GM18951 (cell line): ENCODE data around the gene SEMA4B.

Source experiments
- POLR2A ChIP-seq: IDR thresholded peaks from 4 replicates; pipeline ENCODE4 v1.6.1; 2011; ENCODE audit warnings: mild to moderate bottlenecking; ENCODE audit not compliant: insufficient read length, insufficient read depth; ENCODE audit errors: extremely low read depth
- in situ Hi-C: fragments of 300-500 bp; cut with MboI; formaldehyde crosslinking; loops from one replicate; pipeline ENCODE4 v1.12.0; 2022; ENCODE audit warnings: low sequenced_read_pairs, mixed read lengths, inconsistent platforms; ENCODE audit not compliant: unreplicated experiment

SEMA4B gene

DNA sequence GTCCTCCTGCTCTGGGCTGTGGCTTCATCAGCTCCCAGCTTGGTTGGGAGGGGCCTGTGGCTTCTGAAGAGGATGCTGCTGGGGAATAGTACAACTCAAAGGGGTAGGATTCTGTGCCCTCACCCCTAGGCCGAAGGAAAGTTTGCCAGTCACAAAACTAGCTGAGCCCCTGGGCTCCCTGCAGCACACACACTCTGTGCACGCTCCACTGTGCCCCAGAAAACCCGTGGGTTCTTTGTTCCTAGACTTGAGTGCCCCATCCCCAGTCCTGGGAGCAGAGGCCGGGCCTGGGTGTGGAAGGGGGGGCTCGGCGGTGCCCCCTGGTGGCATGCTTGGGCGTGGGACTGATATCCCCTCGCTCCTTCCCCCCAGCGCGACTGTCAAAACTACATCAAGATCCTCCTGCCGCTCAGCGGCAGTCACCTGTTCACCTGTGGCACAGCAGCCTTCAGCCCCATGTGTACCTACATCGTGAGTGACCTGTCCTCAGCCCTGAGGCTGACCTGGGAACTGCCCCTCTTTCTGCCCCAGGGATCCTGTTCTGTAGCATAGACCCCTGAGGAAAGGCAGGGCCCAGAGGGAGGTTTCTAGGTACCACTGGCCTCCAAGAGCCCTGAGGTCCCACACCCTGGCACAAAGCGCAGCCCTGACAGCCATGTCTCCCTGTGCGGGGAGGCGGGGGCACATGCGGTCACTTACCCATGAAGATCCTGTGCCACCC is 18.5 kb downstream of the SEMA4B start:
- TF ChIP-seq POLR2A = no peak
- in situ Hi-C loops = loop anchor here (5.0 kb wide), 1 partner anchor 57 kb away; no protein-coding TSS in a partner anchor

DNA sequence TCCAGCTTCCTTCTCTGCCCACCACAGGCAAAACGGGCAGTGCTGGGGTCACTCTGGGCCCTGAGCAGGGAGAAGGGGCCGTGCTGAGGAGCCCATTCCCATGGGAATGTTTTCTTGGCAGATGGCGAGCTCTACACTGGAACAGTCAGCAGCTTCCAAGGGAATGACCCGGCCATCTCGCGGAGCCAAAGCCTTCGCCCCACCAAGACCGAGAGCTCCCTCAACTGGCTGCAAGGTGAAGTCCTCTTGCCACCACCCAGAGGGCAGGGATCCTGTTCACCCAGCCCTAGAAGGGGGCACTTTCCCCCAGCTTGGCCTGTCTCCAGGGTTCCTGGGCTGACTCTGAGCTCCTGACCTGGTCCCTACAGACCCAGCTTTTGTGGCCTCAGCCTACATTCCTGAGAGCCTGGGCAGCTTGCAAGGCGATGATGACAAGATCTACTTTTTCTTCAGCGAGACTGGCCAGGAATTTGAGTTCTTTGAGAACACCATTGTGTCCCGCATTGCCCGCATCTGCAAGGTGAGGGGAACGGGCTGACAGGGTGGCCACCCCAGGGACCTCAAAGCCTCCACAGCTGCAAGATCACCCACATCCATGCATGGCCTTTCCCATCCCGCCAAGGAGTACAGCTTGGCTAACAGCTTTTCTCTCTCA is 20.2 kb downstream of the SEMA4B start:
- no peak for TF ChIP-seq POLR2A
- in situ Hi-C loops = no loop called here

GRCh38 chr15:90222547-90222946 is 21.4 kb downstream of the SEMA4B start:
- in situ Hi-C loops = no loop called here
- no peak for TF ChIP-seq POLR2A

GRCh38 chr15:90223441-90224165 is 22.5 kb downstream of the SEMA4B start:
- in situ Hi-C loops = no loop called here
- TF ChIP-seq POLR2A = no peak

DNA sequence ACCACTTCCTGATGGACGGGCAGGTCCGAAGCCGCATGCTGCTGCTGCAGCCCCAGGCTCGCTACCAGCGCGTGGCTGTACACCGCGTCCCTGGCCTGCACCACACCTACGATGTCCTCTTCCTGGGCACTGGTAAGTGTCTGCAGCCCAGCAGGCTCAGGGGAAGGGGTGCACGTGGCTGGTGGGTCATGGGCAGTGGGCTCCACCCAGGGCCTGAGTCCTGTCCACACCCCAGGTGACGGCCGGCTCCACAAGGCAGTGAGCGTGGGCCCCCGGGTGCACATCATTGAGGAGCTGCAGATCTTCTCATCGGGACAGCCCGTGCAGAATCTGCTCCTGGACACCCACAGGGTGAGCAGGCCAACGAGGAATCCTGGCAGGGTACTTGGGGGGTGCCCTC is 23.9 kb downstream of the SEMA4B start:
- TF ChIP-seq POLR2A = no peak
- in situ Hi-C loops = no loop called here

GRCh38 chr15:90225504-90226234 is 24.5 kb downstream of the SEMA4B start:
- in situ Hi-C loops = no loop called here
- no peak for TF ChIP-seq POLR2A

DNA sequence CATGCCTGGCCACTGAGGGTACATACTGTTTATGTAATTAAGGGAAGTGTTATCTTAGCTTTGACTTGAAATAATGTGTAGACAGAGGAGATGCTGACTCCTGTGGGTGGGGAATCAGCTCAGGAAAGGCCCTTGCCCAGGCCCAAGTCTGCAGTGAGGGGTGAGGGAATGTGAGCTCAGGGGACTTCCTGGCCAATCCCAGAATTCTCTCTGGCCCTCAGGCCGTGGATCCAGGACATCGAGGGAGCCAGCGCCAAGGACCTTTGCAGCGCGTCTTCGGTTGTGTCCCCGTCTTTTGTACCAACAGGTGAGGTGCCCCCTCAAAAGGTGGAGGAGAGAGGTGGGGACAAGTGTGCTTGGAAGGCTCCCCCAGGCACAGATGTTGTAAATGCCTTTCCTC is 26.2 kb downstream of the SEMA4B start:
- in situ Hi-C loops = no loop called here
- no peak for TF ChIP-seq POLR2A

- TF ChIP-seq POLR2A = no peak
- in situ Hi-C loops = no loop called here
Measured at GRCh38 chr15:90227816-90228772, 27.0 kb downstream of the SEMA4B start.

DNA sequence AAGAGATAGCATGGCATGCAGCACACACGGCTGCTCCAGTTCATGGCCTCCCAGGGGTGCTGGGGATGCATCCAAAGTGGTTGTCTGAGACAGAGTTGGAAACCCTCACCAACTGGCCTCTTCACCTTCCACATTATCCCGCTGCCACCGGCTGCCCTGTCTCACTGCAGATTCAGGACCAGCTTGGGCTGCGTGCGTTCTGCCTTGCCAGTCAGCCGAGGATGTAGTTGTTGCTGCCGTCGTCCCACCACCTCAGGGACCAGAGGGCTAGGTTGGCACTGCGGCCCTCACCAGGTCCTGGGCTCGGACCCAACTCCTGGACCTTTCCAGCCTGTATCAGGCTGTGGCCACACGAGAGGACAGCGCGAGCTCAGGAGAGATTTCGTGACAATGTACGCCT is 27.8 kb downstream of the SEMA4B start:
- in situ Hi-C loops = no loop called here
- TF ChIP-seq POLR2A = no peak

GRCh38 chr15:90230071-90230494 is 29.0 kb downstream of the SEMA4B start:
- in situ Hi-C loops = no loop called here
- no peak for TF ChIP-seq POLR2A

- in situ Hi-C loops = no loop called here
- no peak for TF ChIP-seq POLR2A
Measured at GRCh38 chr15:90230610-90231009, 29.5 kb downstream of the SEMA4B start.

GRCh38 chr15:90231028-90232017 is 30.2 kb downstream of the SEMA4B start:
- no peak for TF ChIP-seq POLR2A
- in situ Hi-C loops = no loop called here
